Ascending aorta (tissue), 2 donors: ENCODE results near the gene RUNX1. TPM values are rescaled to one million over a fixed set of nuclear protein-coding genes. Genes with fewer than 3 reads are reported as not detected.
A peak's percentile ranks its signal among the peaks of the same experiment; 100 is the strongest.

Source experiments
- DNase-seq, 2 donors: peaks; one replicate each; pipeline ENCODE4 v3.0.0-alpha.2; 2019; ENCODE audit warnings: low spot score in 2 of 2
- H3K27ac ChIP-seq, 2 donors: fragments of 200-600 bp; sonication (generic); one replicate each; pipeline ENCODE4 v1.5.1; 2016 to 2017; ENCODE audit warnings: mild to moderate bottlenecking in 1 of 2
- H3K27me3 ChIP-seq: fragments of 200-600 bp; sonication (generic); one replicate; pipeline ENCODE4 v1.5.1; 2017
- H3K36me3 ChIP-seq, 2 donors: fragments of 200-600 bp; sonication (generic); one replicate each; pipeline ENCODE4 v1.5.1; 2016
- H3K4me1 ChIP-seq, 2 donors: fragments of 200-600 bp; sonication (generic); one replicate each; pipeline ENCODE4 v1.5.1; 2016 to 2017; ENCODE audit warnings: mild to moderate bottlenecking in 1 of 2
- H3K4me3 ChIP-seq, 2 donors: fragments of 200-600 bp; sonication (generic); one replicate each; pipeline ENCODE4 v1.5.1; 2016 to 2017; ENCODE audit warnings: mild to moderate bottlenecking in 1 of 2
- H3K9me3 ChIP-seq, 2 donors: fragments of 200-600 bp; sonication (generic); one replicate each; pipeline ENCODE4 v1.5.1; 2016
- intact Hi-C: fragments of 100-400 bp; cut with DNase I; formaldehyde crosslinking; loops from one replicate; pipeline ENCODE4 v1.15.1; 2023
- total RNA-seq: library from RNA; depleted of rRNA; stranded (reverse); fragments of >200 nt; gene quantifications from one replicate; pipeline ENCODE4 v1.1.0, GENCODE V29; 2016
- TF ChIP-seq, protein P1 (sequence below), 3 experiments: fragments of 200-600 bp in 2 of 3; fragments of 450-650 bp in 1 of 3; sonication (generic) in 2 of 3; IDR thresholded peaks; one replicate each; pipeline ENCODE4 v1.5.1; 2016 to 2019; ENCODE audit warnings: antibody characterized with exemption in 3 of 3, mild to moderate bottlenecking in 1 of 3, moderate library complexity in 1 of 3

RUNX1 gene
- total RNA-seq, 1 donor from 2014 or later, result 16.3 TPM

DNA sequence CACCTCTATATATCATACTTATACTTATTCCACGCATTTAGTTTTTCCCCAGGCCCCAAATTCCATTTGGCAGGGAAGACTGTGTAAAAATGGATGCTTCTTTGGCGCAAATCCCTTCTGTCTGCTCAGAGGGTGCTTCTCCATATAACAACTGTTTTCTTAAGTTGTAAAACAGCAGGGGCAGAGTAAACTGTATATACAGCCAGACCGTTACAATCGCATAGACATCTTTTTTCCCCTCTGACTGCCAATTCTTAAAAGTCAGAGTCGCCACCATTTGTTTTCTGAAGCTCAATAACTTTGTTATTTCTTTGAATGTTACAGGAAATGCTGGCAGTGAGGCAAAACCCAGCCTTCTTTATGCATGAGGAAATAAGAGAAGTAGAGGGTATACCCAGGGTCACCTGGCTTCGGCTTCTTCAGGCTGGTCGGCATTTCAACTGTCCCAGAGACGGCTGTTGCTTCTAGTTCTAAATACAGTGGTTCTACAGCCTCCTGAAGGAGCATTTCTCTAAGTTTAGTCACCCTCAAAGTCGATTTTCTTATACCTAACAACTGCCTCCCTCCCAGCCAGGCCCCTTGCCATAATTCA lies 191.9 kb downstream of the RUNX1 start:
- Histone ChIP-seq H3K36me3 (peaks cover 8 to 18% of the 10 kb centered on the region in 2 donors), H3K4me3 (no peak overlapping the region), H3K4me1 (no peaks in the 10 kb centered on the region), H3K9me3 (no peaks in the 10 kb centered on the region), H3K27me3 (no peaks in the 10 kb centered on the region), H3K27ac (no peak overlapping the region)
- no peak for DNase-seq
- intact Hi-C loops, result no loop called here
- TF ChIP-seq, protein P1, sequence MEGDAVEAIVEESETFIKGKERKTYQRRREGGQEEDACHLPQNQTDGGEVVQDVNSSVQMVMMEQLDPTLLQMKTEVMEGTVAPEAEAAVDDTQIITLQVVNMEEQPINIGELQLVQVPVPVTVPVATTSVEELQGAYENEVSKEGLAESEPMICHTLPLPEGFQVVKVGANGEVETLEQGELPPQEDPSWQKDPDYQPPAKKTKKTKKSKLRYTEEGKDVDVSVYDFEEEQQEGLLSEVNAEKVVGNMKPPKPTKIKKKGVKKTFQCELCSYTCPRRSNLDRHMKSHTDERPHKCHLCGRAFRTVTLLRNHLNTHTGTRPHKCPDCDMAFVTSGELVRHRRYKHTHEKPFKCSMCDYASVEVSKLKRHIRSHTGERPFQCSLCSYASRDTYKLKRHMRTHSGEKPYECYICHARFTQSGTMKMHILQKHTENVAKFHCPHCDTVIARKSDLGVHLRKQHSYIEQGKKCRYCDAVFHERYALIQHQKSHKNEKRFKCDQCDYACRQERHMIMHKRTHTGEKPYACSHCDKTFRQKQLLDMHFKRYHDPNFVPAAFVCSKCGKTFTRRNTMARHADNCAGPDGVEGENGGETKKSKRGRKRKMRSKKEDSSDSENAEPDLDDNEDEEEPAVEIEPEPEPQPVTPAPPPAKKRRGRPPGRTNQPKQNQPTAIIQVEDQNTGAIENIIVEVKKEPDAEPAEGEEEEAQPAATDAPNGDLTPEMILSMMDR (IDR thresholded peaks at IDR 0.05), result no peak

DNA sequence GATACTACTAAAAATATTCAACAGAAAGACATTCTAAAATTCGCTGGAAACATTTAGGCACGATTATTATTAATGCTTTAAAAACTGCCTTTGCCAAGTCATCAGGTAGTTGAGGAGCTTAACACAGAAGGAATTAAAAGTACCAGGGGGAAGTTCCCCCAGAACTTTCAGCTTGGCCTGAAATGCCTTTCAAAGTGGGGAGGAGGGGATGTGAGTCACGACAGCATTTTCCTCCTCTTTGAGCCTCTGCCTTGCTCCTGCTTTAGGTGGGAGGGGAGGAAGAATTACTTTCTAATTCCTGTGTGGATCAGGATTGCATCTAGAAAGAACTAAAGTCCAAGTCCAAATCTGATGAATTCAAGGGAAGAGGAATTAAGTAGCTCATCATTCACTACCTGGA lies 196.7 kb downstream of the RUNX1 start:
- TF ChIP-seq, protein P1 (IDR thresholded peaks at IDR 0.05), result no peak
- DNase-seq, result no peak
- no peak overlapping the region for H3K4me3 ChIP-seq
- H3K4me1 ChIP-seq, result no peaks in the 10 kb centered on the region
- intact Hi-C loops, result no loop called here
- no peaks in the 10 kb centered on the region for H3K9me3 ChIP-seq
- H3K27ac ChIP-seq, result no peak overlapping the region
- H3K36me3 ChIP-seq, result peaks cover 3 to 8% of the 10 kb centered on the region in 2 donors
- no peaks in the 10 kb centered on the region for H3K27me3 ChIP-seq

DNA sequence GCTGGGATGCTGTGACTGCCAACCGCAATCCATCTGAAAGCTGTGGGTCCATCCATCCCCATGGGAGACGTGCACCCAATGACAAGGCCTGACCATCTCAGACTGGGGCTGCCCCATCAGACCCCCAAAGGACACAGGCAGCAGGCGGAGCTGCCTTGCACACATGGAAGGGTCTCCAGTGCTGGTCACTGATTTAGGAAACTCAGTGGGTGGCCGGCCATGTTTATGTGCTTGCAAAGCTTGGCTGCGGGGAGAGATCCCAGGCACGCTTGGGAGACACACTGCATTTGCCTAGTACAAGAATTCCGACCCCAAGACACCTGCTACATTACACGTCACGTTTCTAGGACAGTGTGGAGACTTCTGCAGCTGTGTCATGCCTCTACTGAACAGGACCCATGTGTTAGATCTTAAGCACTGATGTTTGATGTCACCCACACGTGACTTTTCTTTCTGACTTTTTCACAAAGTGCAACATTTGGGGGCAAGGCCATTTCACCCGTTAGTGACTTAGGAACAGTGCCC lies 198.9 kb downstream of the RUNX1 start:
- intact Hi-C loops, result no loop called here
- H3K36me3 ChIP-seq, result no peaks in the 10 kb centered on the region
- no peaks in the 10 kb centered on the region for H3K27me3 ChIP-seq
- DNase-seq, result no peak
- no peaks in the 10 kb centered on the region for H3K9me3 ChIP-seq
- TF ChIP-seq, protein P1 (IDR thresholded peaks at IDR 0.05), result no peak
- peaks cover 8 to 13% of the 10 kb centered on the region in 2 donors for H3K4me1 ChIP-seq
- no peak overlapping the region for H3K4me3 ChIP-seq
- H3K27ac ChIP-seq, result no peak overlapping the region

DNA sequence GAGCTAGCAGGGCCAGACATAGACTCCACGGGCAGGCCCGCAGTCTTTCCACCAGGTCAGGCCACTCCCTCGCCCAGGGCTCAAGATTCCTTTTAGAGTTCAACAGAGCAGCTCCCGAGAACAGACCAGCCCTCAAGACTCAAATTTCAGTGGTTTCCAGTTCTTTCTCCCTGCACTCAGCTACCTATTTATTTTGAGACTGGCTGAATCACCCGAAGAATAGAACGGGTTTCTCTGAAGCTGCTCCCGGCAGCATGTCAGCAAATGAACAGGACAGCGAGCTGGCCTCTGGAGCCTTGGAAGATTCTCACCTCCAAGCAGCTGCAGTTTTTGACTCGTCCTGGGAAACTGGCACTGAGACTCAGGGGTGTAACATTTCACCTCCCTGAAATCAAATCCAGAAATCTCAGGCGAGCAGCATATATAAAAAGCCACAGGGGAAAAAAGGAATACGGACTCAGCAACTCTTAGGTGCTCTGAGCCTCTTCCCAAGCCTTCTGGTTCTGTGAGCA lies 202.4 kb downstream of the RUNX1 start:
- Histone ChIP-seq H3K27me3 (no peaks in the 10 kb centered on the region), H3K36me3 (no peaks in the 10 kb centered on the region), H3K4me1 (peaks cover 22 to 25% of the 10 kb centered on the region in 2 donors), H3K27ac (peak overlapping the region in 1 of 2 donors; percentile 57), H3K4me3 (no peak overlapping the region), H3K9me3 (no peaks in the 10 kb centered on the region)
- intact Hi-C loops, result no loop called here
- TF ChIP-seq, protein P1 (IDR thresholded peaks at IDR 0.05), result no peak
- no peak for DNase-seq

DNA sequence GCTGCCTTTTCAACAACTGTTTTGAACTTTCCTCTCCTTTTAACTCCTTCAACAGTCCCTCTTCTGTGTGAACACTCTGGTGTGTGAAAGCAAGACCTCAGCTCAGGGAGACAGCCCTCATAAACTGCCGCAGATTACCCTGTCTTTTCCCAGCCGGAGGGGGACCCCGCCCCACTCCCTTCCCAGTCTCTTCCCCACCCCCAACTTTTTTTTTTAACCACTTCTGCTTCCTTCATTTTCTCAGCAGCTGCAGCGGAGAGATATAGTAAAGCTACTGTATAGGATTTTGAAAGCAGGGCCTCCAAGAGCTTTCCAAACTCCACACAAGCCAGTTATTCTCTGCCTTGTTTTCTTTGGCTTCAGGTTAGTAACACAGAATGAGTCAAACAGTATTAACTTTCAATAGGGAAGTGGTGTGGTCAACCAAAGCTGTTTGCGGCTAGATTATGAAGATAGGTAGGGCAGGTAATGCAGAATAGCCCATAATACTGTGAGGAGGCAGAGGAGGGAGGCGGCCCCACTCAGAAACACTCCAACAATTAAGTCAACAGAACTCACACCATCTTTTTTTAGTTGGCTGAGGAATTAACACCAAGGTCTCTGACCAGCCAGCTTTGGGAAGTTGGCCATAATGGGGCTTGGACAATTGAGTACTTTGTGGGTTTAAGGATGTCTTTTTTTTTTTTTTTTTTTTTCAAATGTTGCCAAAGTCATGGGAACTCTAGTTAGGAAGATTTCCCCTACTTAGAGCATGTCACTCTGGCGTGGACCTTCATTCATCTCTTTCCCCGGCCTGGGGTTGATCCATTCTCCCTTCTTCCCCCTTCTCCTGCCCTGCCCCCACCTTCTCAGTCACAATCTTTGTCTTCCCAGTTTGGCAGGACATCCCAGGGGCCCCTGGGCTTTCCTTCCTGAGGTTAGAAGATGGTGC lies 203.3 kb downstream of the RUNX1 start:
- peak in 1 of 2 donors; percentile 62 for DNase-seq
- TF ChIP-seq, protein P1 (IDR thresholded peaks at IDR 0.05), result no peak
- no peak overlapping the region for H3K4me3 ChIP-seq
- H3K27me3 ChIP-seq, result no peaks in the 10 kb centered on the region
- H3K27ac ChIP-seq, result peak overlapping the region in 1 of 2 donors; percentile 57
- peaks cover 22 to 25% of the 10 kb centered on the region in 2 donors for H3K4me1 ChIP-seq
- H3K36me3 ChIP-seq, result no peaks in the 10 kb centered on the region
- intact Hi-C loops, result no loop called here
- no peaks in the 10 kb centered on the region for H3K9me3 ChIP-seq
